Putamen (tissue), 1 donor: ENCODE measurements around the gene LASP1.
"Not testable (repeated sequence)": the region's sequence is repeated elsewhere in the genome, so short reads cannot be mapped to it uniquely, and the experiment has no call there.

Experiments
- DNase-seq: peaks from one replicate; pipeline ENCODE4 v3.0.0-alpha.2; 2016; ENCODE audit warnings: low spot score

LASP1 gene

GRCh38 chr17:38869526-38870258 lies at the start of gene LASP1:
TSS of gene LASP1 (plus strand) at chr17:38870058. CDS start at chr17:38870190, 132 bp downstream.
- DNase-seq, result peak; percentile 89

GRCh38 chr17:38824899-38825761 lies 44.7 kb upstream of the LASP1 start, which contains the start of gene CWC25:
TSS of gene CWC25 (minus strand) at chr17:38825321. CDS start at chr17:38825183, 138 bp downstream.
- peak; percentile 95 for DNase-seq

- no peak for DNase-seq
Measured at GRCh38 chr17:38825762-38826247, 44.1 kb upstream of the LASP1 start.

GRCh38 chr17:38844261-38844757 lies 25.5 kb upstream of the LASP1 start:
- DNase-seq, result no peak

GRCh38 chr17:38848557-38848891 lies 21.3 kb upstream of the LASP1 start:
- DNase-seq, result no peak

GRCh38 chr17:38848939-38849605 lies 20.8 kb upstream of the LASP1 start:
- DNase-seq, result no peak

GRCh38 chr17:38850374-38850773 lies 19.5 kb upstream of the LASP1 start:
- DNase-seq, result no peak

GRCh38 chr17:38851434-38851833 lies 18.4 kb upstream of the LASP1 start:
- no peak for DNase-seq

GRCh38 chr17:38852771-38853291 lies 17.0 kb upstream of the LASP1 start:
- DNase-seq, result no peak

- DNase-seq, result peak; percentile 95
Measured at GRCh38 chr17:38853292-38854219, 16.3 kb upstream of the LASP1 start, which contains the start of gene RPL23. TSS of gene RPL23 (minus strand) at chr17:38853721. CDS start at chr17:38853710, 11 bp downstream.

- DNase-seq, result not testable (repeated sequence)
Measured at GRCh38 chr17:38855101-38855714, 14.7 kb upstream of the LASP1 start.

GRCh38 chr17:38857271-38857670 lies 12.6 kb upstream of the LASP1 start:
- DNase-seq, result no peak

- no peak for DNase-seq
Measured at GRCh38 chr17:38861399-38861843, 8.4 kb upstream of the LASP1 start.

- DNase-seq, result no peak
Measured at GRCh38 chr17:38864636-38865398, 5.0 kb upstream of the LASP1 start.

- DNase-seq, result peak; percentile 85
Measured at GRCh38 chr17:38867179-38867967, 2.5 kb upstream of the LASP1 start.

GRCh38 chr17:38867968-38868816 lies 1.7 kb upstream of the LASP1 start:
- peak; percentile 44 for DNase-seq

- DNase-seq, result peak; percentile 90
Measured at GRCh38 chr17:38868817-38869525, 887 bp upstream of the LASP1 start.
